AG09309 (cell line): ENCODE data around the gene MTHFR.

Source experiments
- DNase-seq: peaks from one replicate; pipeline ENCODE4 v3.0.0-alpha.2; 2010; ENCODE audit warnings: low read depth
- H3K4me3 ChIP-seq: 2 replicates; pipeline ENCODE4 v1.5.1; 2011; ENCODE audit warnings: mild to moderate bottlenecking, low read depth, low read length, moderate library complexity; ENCODE audit not compliant: control insufficient read depth
- TF ChIP-seq, protein P1 (sequence below): IDR thresholded peaks from 2 replicates; pipeline ENCODE4 v1.5.1; 2011; ENCODE audit warnings: mild to moderate bottlenecking, low read depth, low read length, inconsistent platforms; ENCODE audit not compliant: insufficient read depth, control insufficient read depth; ENCODE audit errors: missing control alignments

The MTHFR gene

DNA sequence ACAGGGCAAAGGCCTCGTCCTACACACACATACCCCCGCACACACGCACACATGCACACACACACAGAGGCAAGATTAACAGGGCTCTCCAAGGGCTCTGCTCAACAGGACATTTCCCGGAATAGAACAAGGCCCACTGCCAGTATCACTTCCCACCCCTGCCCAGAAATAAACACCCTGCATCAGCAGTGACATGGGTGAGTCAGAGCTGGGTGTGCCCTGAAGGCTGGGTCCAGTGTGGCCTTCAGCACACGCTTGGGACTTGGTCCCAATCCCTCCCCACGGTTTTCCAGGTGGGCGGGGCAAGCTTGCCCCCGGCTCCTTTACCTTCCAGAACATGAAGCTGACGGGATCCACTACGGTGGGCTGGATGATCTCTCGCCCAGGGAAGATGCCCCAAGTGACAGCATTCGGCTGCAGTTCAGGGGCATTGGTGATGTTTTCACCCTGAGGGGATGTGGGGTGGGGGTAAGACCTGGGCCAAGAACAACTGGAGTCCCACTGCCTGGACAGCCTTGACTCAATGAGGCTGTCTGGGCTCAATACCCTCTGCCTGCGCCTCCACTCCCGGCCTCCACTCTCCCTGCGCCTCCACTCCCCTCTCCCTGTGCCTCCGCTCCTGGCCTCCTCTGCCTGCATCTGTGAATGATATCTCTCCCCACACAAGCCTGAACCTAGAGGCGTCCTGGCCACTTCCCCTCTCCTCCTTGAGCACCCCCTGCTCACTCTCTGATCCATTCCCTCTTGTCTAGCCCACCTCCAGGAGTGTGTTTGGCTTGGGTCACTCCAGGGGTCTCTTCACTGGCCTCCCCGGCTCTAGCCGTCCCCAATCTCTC, 14.7 kb downstream of the MTHFR start:
- peak; percentile 80 for DNase-seq
- TF ChIP-seq, protein P1, sequence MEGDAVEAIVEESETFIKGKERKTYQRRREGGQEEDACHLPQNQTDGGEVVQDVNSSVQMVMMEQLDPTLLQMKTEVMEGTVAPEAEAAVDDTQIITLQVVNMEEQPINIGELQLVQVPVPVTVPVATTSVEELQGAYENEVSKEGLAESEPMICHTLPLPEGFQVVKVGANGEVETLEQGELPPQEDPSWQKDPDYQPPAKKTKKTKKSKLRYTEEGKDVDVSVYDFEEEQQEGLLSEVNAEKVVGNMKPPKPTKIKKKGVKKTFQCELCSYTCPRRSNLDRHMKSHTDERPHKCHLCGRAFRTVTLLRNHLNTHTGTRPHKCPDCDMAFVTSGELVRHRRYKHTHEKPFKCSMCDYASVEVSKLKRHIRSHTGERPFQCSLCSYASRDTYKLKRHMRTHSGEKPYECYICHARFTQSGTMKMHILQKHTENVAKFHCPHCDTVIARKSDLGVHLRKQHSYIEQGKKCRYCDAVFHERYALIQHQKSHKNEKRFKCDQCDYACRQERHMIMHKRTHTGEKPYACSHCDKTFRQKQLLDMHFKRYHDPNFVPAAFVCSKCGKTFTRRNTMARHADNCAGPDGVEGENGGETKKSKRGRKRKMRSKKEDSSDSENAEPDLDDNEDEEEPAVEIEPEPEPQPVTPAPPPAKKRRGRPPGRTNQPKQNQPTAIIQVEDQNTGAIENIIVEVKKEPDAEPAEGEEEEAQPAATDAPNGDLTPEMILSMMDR, result no peak
- no peak overlapping the region for H3K4me3 ChIP-seq

DNA sequence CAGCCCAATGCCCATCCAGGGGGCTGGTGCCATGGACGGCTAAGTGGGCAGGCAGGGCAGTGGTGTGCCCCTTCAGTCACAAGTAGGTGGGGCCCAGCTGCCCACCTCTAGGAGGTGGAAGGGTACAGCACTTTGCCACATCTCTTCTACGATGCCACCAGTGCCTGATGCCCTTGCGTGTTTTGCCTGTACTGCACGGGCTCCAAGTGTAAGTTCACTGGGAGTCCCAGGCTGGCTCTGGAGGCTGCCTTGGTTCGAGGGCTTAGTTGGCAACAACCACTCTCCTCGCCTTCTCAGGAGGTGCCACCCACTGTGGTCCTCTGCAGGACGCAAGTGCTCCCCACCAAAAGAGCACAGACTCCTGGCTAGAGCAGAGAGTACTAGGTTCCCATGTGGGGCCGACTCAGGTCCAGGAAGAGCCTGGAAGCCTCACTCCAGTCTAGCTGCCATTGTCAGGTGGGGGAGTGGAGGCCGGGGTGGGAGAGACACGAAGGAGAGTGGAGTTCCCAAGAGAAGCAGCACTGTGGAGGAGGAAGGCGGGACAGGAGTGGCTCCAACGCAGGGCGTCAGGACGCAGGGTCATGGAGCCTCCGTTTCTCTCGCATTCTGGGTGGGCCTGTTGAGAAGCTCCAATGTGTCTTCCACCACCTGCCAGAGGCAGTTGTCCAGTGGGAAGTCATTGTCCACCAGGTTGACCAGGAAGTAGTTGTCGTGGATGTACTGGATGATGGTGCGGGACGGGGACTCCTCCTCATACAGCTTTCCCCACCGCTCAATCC, 15.5 kb downstream of the MTHFR start:
- DNase-seq, result no peak
- TF ChIP-seq, protein P1, result no peak
- no peak overlapping the region for H3K4me3 ChIP-seq

DNA sequence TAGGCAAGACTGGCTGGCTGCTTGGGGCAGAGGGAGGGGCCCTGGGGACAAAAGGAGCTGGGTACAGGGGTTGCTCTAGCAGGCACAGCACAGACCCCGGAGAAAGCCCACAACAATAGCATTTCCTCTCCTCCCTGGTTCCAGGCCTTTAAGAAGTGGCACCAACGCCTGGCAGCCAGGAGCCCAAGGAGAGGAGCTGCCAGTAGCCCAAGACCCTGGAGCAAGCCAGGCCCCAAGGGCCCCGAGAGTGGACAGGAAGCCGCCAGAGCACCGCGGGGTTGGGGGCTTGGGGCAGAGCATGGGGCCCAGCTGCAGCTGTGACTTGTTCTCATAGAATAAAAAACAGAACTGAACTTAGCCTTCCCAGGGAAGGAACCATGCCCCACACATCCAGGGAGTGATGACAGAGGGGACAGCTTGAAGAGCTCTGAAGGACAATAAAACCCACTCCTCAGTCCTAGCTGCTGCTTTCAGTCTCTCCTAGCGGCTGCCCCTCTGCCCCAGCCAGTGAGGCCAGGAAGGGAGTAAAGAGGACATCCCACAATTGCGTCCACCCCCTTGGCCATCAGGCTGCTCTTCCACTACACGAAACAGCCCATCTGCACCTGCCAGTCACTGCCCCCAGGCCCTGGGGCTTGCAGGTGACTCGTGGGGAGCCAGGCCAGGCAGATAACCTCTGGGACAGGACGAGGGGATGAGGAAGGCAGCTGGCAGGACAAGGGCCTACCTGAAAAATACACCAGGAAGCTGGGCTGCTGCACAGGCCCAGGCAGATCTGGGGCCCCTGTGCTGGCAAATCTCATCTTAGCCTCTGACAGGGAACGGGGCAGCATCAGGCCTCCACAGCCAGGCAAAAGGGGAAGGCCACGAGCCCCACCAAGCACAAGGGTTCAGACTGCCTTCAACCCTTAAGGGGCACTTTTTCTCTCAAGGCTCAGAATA, 16.4 kb downstream of the MTHFR start:
- no peak overlapping the region for H3K4me3 ChIP-seq
- TF ChIP-seq, protein P1, result no peak
- DNase-seq, result no peak

DNA sequence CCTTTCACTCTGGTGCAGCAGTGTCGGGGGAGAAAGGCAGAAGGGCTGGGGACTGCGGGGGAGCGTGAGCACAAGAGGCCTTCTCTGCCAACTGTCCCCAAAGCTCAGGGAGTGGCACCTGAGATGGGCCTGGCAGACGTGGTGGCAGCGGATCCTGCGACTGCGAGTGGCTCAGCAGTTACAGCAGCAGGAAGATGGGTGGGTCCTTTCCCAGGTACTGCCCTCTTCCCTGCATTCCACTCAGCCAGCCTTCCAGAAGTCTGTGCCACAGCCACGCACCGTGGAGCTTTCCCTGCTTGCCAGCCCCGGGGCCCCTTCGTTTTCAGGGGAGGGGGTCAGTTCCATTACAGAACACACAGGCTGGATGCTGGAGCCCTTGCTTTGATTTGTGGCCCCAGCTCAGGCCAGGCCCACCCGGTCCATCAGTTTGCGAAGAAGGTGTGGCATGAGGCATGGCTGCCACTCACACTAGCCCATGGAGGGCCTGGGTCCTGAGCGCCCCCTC, 17.2 kb downstream of the MTHFR start:
- no peak overlapping the region for H3K4me3 ChIP-seq
- TF ChIP-seq, protein P1, result no peak
- DNase-seq, result no peak

DNA sequence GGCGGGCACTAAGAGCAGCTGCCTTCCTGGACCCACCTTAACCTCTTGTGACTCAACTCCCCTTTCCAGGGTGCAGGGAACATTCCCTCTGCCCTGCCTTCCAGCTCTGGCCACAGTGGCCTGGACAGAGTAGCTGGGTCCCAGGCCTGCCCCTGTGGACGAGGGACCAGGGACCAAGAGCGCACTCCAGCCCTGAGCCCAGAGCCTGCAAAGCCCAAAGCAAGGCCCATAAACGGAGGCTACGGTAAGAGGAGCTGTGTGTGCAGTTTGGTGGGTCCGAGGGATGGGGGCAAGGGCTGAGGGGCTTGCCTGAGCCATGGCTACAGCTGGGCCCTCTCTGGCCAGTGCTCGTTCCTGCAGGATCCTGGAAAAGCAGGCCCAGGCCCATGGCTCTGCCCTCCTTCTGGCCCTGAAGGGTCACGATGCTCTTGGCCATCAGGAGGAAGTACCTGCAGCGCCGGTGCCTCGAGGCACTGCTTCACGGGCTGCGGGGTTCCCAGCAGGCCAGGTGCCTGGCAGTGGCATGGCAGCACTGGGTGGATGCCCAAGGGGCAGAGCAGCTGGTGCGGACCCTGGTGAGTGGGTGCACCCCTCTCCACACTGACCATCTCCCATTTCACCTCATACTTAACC, 17.8 kb downstream of the MTHFR start:
- no peak for DNase-seq
- H3K4me3 ChIP-seq, result no peak overlapping the region
- TF ChIP-seq, protein P1, result no peak
